Epithelial cell of esophagus (primary cell): ENCODE data around the gene RAB31.

Experiments
- DNase-seq: peaks from one replicate; pipeline ENCODE4 v3.0.0; 2010; ENCODE audit warnings: low read depth
- H3K4me3 ChIP-seq: 2 replicates; pipeline ENCODE4 v1.5.1; 2011; ENCODE audit warnings: mild to moderate bottlenecking, low read length, control low read depth
- CTCF ChIP-seq: IDR thresholded peaks from 2 replicates; pipeline ENCODE4 v1.5.1; 2011; ENCODE audit warnings: low read depth, mild to moderate bottlenecking, low read length, control low read depth, inconsistent platforms; ENCODE audit not compliant: insufficient read depth; ENCODE audit errors: missing control alignments

The RAB31 gene

GRCh38 chr18:9730786-9731185 lies 22.7 kb downstream of the RAB31 start:
- H3K4me3 ChIP-seq: no peak overlapping the region
- no peak for DNase-seq
- TF ChIP-seq CTCF: no peak

DNA sequence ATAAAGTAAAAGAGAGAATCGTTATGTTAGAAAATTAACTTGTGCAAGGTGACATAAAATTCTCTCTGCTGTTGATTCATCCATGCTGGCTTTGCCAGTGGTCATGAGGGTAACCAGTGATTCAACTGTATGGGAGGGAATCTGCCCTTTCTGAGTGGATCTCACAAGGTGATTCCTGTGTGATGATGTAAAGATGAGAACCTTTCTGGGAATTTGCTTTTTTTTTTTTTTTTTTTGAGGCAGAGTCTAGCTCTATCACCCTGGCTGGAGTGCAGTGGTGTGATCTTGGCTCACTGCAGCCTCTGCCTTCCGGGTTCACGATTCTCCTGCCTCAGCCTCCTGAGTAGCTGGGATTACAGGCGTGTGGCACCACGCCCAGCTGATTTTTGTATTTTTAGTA lies 23.3 kb downstream of the RAB31 start:
- H3K4me3 ChIP-seq: no peak overlapping the region
- TF ChIP-seq CTCF: no peak
- peak; percentile 95 for DNase-seq

DNA sequence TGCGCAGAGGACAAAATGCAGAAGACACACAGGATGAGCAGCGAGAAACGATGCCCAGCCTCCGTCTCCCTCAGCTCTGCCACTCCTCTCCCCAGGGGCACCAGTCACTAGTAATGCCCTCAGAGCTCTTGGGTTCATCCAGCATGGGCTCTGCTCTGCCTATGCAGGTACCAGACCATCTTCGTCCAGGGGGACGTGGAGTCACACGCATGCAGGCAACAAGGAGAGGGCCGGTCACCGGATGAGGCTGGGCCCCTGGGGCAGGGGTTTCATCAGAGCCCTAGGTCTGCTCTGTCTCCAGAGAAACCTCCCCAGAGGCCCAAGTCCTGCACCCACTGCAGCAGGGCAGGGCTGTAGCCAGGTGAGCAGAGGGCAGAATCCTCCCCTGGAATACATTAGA lies 23.9 kb downstream of the RAB31 start:
- DNase-seq: no peak
- H3K4me3 ChIP-seq: no peak overlapping the region
- TF ChIP-seq CTCF: no peak

DNA sequence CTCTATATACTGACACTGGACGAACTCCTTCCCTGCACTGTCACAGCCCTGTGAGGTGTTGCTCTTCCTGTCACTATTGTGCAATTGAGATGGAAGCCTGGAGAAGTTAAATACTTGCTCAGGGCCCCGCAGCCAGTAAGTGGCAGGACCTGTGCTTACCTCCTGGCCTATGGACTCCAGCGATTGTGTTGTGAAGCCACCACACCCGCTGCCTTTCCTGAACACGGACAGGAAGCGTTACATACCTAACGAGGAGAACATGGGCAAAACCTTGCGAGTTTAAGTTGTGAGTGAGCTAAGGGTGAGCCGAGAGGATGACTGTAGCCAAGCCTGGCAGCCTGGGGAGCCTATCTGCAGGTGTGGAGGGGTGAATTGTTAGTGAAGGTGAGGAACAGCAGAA lies 26.1 kb downstream of the RAB31 start:
- peak; percentile 93 for DNase-seq
- no peak overlapping the region for H3K4me3 ChIP-seq
- no peak for TF ChIP-seq CTCF

- DNase-seq: no peak
- no peak for TF ChIP-seq CTCF
These were observed 27.1 kb downstream of the RAB31 start for GRCh38 chr18:9735238-9735637.

GRCh38 chr18:9735879-9736278 lies 27.8 kb downstream of the RAB31 start:
- no peak for DNase-seq
- TF ChIP-seq CTCF: no peak
- H3K4me3 ChIP-seq: no peak overlapping the region

More at GRCh38 chr18:9735238-9735637, 27.1 kb downstream of the RAB31 start:
- H3K4me3 ChIP-seq: no peak overlapping the region

DNA sequence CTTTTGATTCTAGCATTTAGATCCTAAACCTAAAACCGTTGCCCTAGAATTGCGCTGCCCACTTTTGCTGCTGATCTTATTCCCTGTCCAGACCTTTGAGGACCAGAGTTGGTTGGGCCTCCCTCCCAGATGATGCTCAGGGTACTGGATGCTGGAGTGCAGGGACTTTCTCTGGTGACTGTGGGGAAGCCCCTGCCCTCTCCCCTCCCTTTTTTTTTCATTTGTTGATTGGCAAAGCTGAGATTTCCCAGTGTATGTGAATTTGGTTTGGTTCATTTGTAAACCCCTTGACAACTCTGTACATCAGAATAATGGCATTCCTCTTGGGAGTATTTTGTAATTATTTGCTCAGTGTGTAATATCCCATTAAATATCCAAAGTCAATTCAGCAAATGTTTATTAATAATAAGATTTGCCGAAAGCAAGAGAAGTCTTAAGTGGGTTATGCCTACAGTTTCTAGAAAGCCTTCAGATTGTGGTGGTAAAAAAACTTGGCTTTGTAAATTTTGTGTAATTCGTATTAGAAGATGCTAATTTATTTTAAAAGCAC lies 28.3 kb downstream of the RAB31 start:
- no peak for TF ChIP-seq CTCF
- DNase-seq: no peak

More for the DNA sequence above, 28.3 kb downstream of the RAB31 start:
- H3K4me3 ChIP-seq: no peak overlapping the region
